ENCODE results near the gene TSC22D3.

DNA sequence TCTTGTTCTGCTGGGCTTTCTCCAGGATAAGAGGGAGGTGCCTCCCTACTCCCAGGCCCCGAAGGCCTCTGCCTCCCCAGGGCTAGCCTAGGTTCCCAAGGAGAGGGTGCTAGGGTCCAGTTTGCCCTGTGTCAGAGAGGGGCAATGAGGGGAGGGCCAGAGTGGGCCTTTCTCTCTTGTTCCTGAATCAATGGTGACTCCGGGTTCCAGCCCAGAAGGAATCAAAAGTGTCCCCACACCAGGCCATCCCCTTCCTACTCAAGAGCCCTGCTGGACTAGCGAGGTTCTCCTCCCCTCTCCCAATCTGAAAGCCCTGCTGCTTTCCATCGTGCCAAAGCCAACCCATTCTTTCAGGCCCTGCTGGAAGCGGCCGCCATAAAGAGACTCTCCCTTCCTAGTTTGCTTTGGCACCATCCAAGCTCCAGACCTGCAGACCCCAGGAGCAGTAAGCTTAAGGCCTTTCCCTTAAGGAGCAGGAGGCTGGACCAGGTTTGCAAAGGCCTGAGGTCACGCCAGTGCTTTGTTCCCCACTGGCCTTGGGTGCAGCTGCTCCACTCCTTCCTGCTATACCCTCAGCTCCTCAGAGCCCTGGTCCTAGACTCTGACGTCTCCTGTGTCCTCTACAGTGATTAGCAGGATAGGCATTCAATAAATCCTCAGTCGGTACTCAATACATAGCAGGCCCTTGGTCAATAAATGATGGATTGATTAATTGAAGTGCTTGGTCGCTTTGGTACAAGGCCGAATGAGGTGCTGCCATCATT, 10.6 kb downstream of the TSC22D3 start:
- TF ChIP-seq EZH2 (IDR thresholded peaks at IDR 0.05; ENCODE audit: borderline replicate concordance, insufficient read depth, low read depth, low read length, poor library complexity, severe bottlenecking), result no peak
- TF ChIP-seq, protein P1, sequence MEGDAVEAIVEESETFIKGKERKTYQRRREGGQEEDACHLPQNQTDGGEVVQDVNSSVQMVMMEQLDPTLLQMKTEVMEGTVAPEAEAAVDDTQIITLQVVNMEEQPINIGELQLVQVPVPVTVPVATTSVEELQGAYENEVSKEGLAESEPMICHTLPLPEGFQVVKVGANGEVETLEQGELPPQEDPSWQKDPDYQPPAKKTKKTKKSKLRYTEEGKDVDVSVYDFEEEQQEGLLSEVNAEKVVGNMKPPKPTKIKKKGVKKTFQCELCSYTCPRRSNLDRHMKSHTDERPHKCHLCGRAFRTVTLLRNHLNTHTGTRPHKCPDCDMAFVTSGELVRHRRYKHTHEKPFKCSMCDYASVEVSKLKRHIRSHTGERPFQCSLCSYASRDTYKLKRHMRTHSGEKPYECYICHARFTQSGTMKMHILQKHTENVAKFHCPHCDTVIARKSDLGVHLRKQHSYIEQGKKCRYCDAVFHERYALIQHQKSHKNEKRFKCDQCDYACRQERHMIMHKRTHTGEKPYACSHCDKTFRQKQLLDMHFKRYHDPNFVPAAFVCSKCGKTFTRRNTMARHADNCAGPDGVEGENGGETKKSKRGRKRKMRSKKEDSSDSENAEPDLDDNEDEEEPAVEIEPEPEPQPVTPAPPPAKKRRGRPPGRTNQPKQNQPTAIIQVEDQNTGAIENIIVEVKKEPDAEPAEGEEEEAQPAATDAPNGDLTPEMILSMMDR (IDR thresholded peaks at IDR 0.05), result no peak
